ENCODE data around the gene LACTB.

DNA sequence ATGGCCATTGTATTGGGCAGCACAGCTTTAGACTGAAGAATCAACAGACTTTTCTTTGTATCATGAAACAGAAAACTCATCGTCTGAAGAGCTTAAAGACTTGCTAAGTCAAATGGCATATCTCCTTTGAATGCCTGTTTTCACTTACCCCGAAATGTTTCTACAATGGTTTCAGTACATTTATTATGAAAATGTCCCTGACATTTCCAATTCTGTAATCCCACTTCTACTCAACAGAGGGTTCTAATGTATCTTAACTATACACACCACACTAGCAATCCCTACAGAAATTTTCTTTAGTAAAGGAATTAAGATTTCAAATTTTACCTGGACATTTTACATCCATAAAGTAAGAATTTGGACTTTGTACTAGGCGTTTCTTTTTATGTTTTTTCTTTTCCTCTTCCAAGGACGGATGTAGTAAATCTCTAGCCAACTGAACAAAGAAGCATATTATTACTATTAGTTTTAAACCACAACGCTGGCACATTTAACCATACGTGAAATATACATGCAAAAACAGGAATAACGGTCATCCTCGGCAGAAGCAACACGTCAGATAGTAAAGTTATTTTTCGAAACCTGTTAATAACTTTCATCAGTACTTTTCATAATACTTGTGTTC, 34.5 kb downstream of the LACTB start:
- TF ChIP-seq, protein P1, sequence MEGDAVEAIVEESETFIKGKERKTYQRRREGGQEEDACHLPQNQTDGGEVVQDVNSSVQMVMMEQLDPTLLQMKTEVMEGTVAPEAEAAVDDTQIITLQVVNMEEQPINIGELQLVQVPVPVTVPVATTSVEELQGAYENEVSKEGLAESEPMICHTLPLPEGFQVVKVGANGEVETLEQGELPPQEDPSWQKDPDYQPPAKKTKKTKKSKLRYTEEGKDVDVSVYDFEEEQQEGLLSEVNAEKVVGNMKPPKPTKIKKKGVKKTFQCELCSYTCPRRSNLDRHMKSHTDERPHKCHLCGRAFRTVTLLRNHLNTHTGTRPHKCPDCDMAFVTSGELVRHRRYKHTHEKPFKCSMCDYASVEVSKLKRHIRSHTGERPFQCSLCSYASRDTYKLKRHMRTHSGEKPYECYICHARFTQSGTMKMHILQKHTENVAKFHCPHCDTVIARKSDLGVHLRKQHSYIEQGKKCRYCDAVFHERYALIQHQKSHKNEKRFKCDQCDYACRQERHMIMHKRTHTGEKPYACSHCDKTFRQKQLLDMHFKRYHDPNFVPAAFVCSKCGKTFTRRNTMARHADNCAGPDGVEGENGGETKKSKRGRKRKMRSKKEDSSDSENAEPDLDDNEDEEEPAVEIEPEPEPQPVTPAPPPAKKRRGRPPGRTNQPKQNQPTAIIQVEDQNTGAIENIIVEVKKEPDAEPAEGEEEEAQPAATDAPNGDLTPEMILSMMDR (conservative IDR thresholded peaks at IDR 0.05 in 1 of 2, IDR thresholded peaks at IDR 0.05 in 1 of 2; ENCODE audit: low read depth in 1 of 2, low read length in 2 of 2), result no peak
- TF ChIP-seq EZH2 (IDR thresholded peaks at IDR 0.05; ENCODE audit: low read length, missing control alignments), result no peak

All from fibroblast of lung (primary cell).